ENCODE results near the gene OR7C1.
"Not testable (repeated sequence)": the region's sequence is repeated elsewhere in the genome, so short reads cannot be mapped to it uniquely, and the experiment has no call there.

OR7C1 gene

GRCh38 chr19:14765403-14765802 lies 69.6 kb downstream of the OR7C1 start:
- DNase-seq (ENCODE audit: low read depth), result not testable (repeated sequence)

GRCh38 chr19:14764401-14764800 lies 70.6 kb downstream of the OR7C1 start:
- DNase-seq (ENCODE audit: low read depth), result no peak

- DNase-seq (ENCODE audit: low read depth), result no peak
Measured at GRCh38 chr19:14763497-14764145, 71.4 kb downstream of the OR7C1 start.

GRCh38 chr19:14762111-14762510 lies 72.9 kb downstream of the OR7C1 start:
- no peak for DNase-seq (ENCODE audit: low read depth)

GRCh38 chr19:14761607-14762006 lies 73.4 kb downstream of the OR7C1 start:
- no peak for DNase-seq (ENCODE audit: low read depth)

GRCh38 chr19:14758816-14759215 lies 76.2 kb downstream of the OR7C1 start:
- DNase-seq (ENCODE audit: low read depth), result no peak

GRCh38 chr19:14748601-14749000 lies 86.4 kb downstream of the OR7C1 start:
- DNase-seq (ENCODE audit: low read depth), result no peak
